GM12878 (cell line): ENCODE measurements around the gene ZSCAN25.

Experiments
- CHD2 ChIP-seq: IDR thresholded peaks from 2 replicates; pipeline ENCODE4 v1.6.1; 2011; ENCODE audit warnings: low read depth, low read length, improper control_type of control experiment, borderline replicate concordance
- CREM ChIP-seq: IDR thresholded peaks from 2 replicates; pipeline ENCODE4 v1.6.1; 2014; ENCODE audit warnings: antibody characterized with exemption, low read depth
- CTCF ChIP-seq, 3 experiments: IDR thresholded peaks in 2 of 3; conservative IDR thresholded peaks in 1 of 3; 2 replicates each; pipeline ENCODE4 v1.5.1; 2011; ENCODE audit warnings: low read depth in 3 of 3, low read length in 3 of 3, mild to moderate bottlenecking in 3 of 3, control low read depth in 2 of 3, moderate library complexity in 2 of 3, inconsistent platforms in 1 of 3, mixed read lengths in 1 of 3; ENCODE audit not compliant: control insufficient read depth in 2 of 3, insufficient read depth in 1 of 3; ENCODE audit errors: extremely low read depth in 1 of 3
- EP300 ChIP-seq, 2 experiments: fragments of 150-350 bp in 1 of 2; IDR thresholded peaks; 2 replicates each; pipeline ENCODE4 v1.6.1; 2011 to 2012; ENCODE audit warnings: low read depth in 2 of 2, low read length in 2 of 2, borderline replicate concordance in 1 of 2, improper control_type of control experiment in 1 of 2, inconsistent platforms in 1 of 2; ENCODE audit not compliant: control insufficient read depth in 1 of 2
- ETV6 ChIP-seq, 2 experiments: fragments of 450-650 bp in 1 of 2; IDR thresholded peaks in 1 of 2; conservative IDR thresholded peaks in 1 of 2; 2 replicates each; pipeline ENCODE4 v1.6.1; 2014; ENCODE audit warnings: antibody characterized with exemption in 1 of 2, borderline replicate concordance in 1 of 2, low read depth in 1 of 2, mild to moderate bottlenecking in 1 of 2, moderate library complexity in 1 of 2
- EZH2 ChIP-seq: IDR thresholded peaks from 2 replicates; pipeline ENCODE4 v1.6.1; 2012; ENCODE audit warnings: low read depth, mild to moderate bottlenecking, control low read depth, inconsistent platforms, low read length, borderline replicate concordance; ENCODE audit not compliant: control insufficient read depth
- NFIC ChIP-seq: IDR thresholded peaks from 2 replicates; pipeline ENCODE4 v1.6.1; 2012; ENCODE audit warnings: low read depth, mild to moderate bottlenecking, inconsistent platforms, low read length, moderate library complexity
- POLR2AphosphoS5 ChIP-seq: IDR thresholded peaks from 2 replicates; pipeline ENCODE4 v1.6.1; 2011; ENCODE audit warnings: mild to moderate bottlenecking, low read length, inconsistent platforms
- RAD21 ChIP-seq: IDR thresholded peaks from 2 replicates; pipeline ENCODE4 v1.6.1; 2011; ENCODE audit warnings: mild to moderate bottlenecking, low read depth, low read length, moderate library complexity; ENCODE audit not compliant: insufficient read depth
- STAT1 ChIP-seq: fragments of 450-650 bp; conservative IDR thresholded peaks from 2 replicates; pipeline ENCODE4 v1.6.1; 2014; ENCODE audit warnings: antibody characterized with exemption, mild to moderate bottlenecking
- TAF1 ChIP-seq: IDR thresholded peaks from 2 replicates; pipeline ENCODE4 v1.6.1; 2011; ENCODE audit warnings: mild to moderate bottlenecking, low read depth, low read length, borderline replicate concordance

- TF ChIP-seq CTCF (IDR thresholded peaks at IDR 0.05 in 2 of 3, conservative IDR thresholded peaks at IDR 0.05 in 1 of 3; ENCODE audit: control insufficient read depth in 2 of 3, extremely low read depth in 1 of 3, insufficient read depth in 1 of 3, low read depth in 3 of 3, low read length in 3 of 3), result no peak
- TF ChIP-seq POLR2AphosphoS5, result no peak
- TF ChIP-seq STAT1, result no peak
- TF ChIP-seq TAF1, result no peak
- no peak for TF ChIP-seq CREM
- no peak for TF ChIP-seq ETV6 (conservative IDR thresholded peaks at IDR 0.05 in 1 of 2, IDR thresholded peaks at IDR 0.05 in 1 of 2; ENCODE audit: borderline replicate concordance in 1 of 2, low read depth in 1 of 2)
- TF ChIP-seq EP300 (IDR thresholded peaks at IDR 0.05; ENCODE audit: borderline replicate concordance in 1 of 2, control insufficient read depth in 1 of 2, low read depth in 2 of 2, low read length in 2 of 2), result no peak
- no peak for TF ChIP-seq CHD2
- no peak for TF ChIP-seq NFIC
- TF ChIP-seq RAD21, result no peak
- TF ChIP-seq EZH2, result no peak
Observed at GRCh38 chr7:99628471-99629465, 12.0 kb downstream of the ZSCAN25 start.
